Natural killer cell treated with Interleukin-12 subunit alpha and Interleukin-12 subunit beta and Interleukin-15 and Interleukin-18, amount 100 ng/mL, for 72 hours (primary cell): ENCODE results near the gene THEM4. TPM values are rescaled to one million over a fixed set of nuclear protein-coding genes. Genes with fewer than 3 reads are reported as not detected.

ENCODE experiments used
- ATAC-seq, 2 donors: fragments of 150-1000 bp; cut with Tn5 transposase in 1 of 2; sonication (Bioruptor Pico), chemical (Tn5 transposase) in 1 of 2; 2 replicates each; pipeline ENCODE4 v1.10.0; 2021
- DNase-seq: peaks from one replicate; pipeline ENCODE4 v3.0.0; 2022; ENCODE audit warnings: low spot score
- H3K27ac Mint-ChIP-seq, 2 donors: 1 replicate in 1 of 2; 2 replicates in 1 of 2; pipeline ENCODE4 v1.8.0; 2022; ENCODE audit warnings: mixed read lengths in 2 of 2, mild to moderate bottlenecking in 1 of 2, moderate library complexity in 1 of 2
- H3K27me3 Mint-ChIP-seq, 2 donors: 1 replicate in 1 of 2; 2 replicates in 1 of 2; pipeline ENCODE4 v1.8.0; 2022; ENCODE audit warnings: mixed read lengths in 2 of 2
- H3K36me3 Mint-ChIP-seq: one replicate; pipeline ENCODE4 v1.8.0; 2022; ENCODE audit warnings: mixed read lengths
- H3K4me1 Mint-ChIP-seq, 2 donors: 1 replicate in 1 of 2; 2 replicates in 1 of 2; pipeline ENCODE4 v1.8.0; 2022; ENCODE audit warnings: low read depth in 2 of 2, mixed read lengths in 2 of 2, mild to moderate bottlenecking in 1 of 2
- H3K4me3 Mint-ChIP-seq: one replicate; pipeline ENCODE4 v1.8.0; 2022; ENCODE audit warnings: mixed read lengths
- H3K9me3 Mint-ChIP-seq: 2 replicates; pipeline ENCODE4 v1.8.0; 2022; ENCODE audit warnings: mixed read lengths
- total RNA-seq, 2 donors: library from RNA; stranded (reverse); gene quantifications; one replicate each; pipeline ENCODE4 v1.2.3, GENCODE V29; 2022

Gene THEM4
- total RNA-seq, 2 donors from 2014 or later: 17.0 to 19.6 TPM

GRCh38 chr1:151943591-151943990 lies 34.3 kb upstream of the THEM4 start:
- Mint-ChIP-seq H3K27me3 (peaks cover 0 to 3% of the 10 kb centered on the region in 2 donors), H3K9me3 (no peaks in the 10 kb centered on the region), H3K4me1 (peaks cover 25 to 40% of the 10 kb centered on the region in 2 donors), H3K27ac (no peak overlapping the region), H3K4me3 (no peak overlapping the region), H3K36me3 (no peaks in the 10 kb centered on the region)
- DNase-seq: no peak
- no peak for ATAC-seq

- Mint-ChIP-seq H3K4me3 (no peak overlapping the region), H3K27ac (no peak overlapping the region), H3K4me1 (peaks cover 25 to 40% of the 10 kb centered on the region in 2 donors), H3K27me3 (peaks cover 0 to 3% of the 10 kb centered on the region in 2 donors), H3K36me3 (no peaks in the 10 kb centered on the region), H3K9me3 (no peaks in the 10 kb centered on the region)
- ATAC-seq (no peak), DNase-seq (no peak)
Observed at GRCh38 chr1:151942882-151943281, 33.6 kb upstream of the THEM4 start.

GRCh38 chr1:151940541-151940940 lies 31.2 kb upstream of the THEM4 start:
- DNase-seq (no peak), ATAC-seq (no peak)
- Mint-ChIP-seq H3K27ac (peak overlapping the region in 1 of 2 donors; percentile 70), H3K36me3 (no peaks in the 10 kb centered on the region), H3K9me3 (no peaks in the 10 kb centered on the region), H3K4me1 (peaks cover 11 to 25% of the 10 kb centered on the region in 2 donors), H3K4me3 (no peak overlapping the region), H3K27me3 (peaks cover 0 to 3% of the 10 kb centered on the region in 2 donors)

DNA sequence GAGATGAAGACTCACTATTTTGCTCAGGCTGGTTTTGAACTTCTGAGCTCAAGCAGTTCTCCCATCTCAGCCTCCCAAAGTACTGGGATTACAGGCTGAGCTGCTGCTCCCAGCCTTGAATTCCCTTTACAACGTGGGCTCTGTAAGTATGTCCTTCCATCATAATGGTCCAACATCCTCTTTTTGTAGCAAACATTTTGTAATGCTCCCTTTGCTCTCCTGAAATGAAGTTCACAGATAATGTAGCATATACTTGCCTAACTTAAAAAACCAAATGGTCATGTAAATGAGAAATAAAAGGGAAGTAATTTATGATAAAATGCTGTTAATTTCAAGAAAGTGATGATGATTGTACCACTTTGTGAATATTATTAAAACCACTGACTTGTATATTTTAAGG lies 30.5 kb upstream of the THEM4 start:
- Mint-ChIP-seq H3K27me3 (peaks cover 0 to 7% of the 10 kb centered on the region in 2 donors), H3K4me3 (no peak overlapping the region), H3K9me3 (no peaks in the 10 kb centered on the region), H3K36me3 (no peaks in the 10 kb centered on the region), H3K27ac (no peak overlapping the region), H3K4me1 (peaks cover 4 to 17% of the 10 kb centered on the region in 2 donors)
- ATAC-seq: no peak
- DNase-seq: no peak

- no peaks in the 10 kb centered on the region for H3K9me3 Mint-ChIP-seq
- H3K27ac Mint-ChIP-seq: no peak overlapping the region
- no peak overlapping the region for H3K4me3 Mint-ChIP-seq
- ATAC-seq (no peak), DNase-seq (no peak)
- peaks cover 0 to 8% of the 10 kb centered on the region in 2 donors for H3K27me3 Mint-ChIP-seq
- no peaks in the 10 kb centered on the region for H3K36me3 Mint-ChIP-seq
- peaks cover 4 to 11% of the 10 kb centered on the region in 2 donors for H3K4me1 Mint-ChIP-seq
Observed at GRCh38 chr1:151939141-151939540, 29.8 kb upstream of the THEM4 start.

DNA sequence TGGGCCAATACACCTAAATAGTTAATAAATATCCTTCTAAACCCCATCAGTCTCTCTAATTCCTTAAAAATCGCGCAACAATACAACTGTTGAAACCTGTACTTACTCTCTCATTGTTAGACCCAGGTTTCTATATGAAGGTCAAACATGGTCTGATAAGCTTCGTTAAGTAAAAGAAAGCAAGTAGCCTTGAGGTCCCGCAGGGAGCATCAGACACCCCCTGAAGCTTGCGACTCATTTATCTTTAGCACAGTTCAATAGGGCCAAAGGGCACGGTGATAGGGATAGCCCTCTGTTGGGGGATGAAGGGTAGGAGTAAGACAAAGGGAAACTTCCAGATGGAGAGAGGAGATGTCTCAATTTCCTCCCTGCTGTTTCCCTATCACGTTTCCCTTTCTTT lies 27.3 kb upstream of the THEM4 start:
- H3K4me3 Mint-ChIP-seq: no peak overlapping the region
- no peak overlapping the region for H3K27ac Mint-ChIP-seq
- H3K27me3 Mint-ChIP-seq: peaks cover 0 to 12% of the 10 kb centered on the region in 2 donors
- DNase-seq (no peak), ATAC-seq (no peak)
- H3K36me3 Mint-ChIP-seq: no peaks in the 10 kb centered on the region
- no peaks in the 10 kb centered on the region for H3K9me3 Mint-ChIP-seq
- H3K4me1 Mint-ChIP-seq: peaks cover 4 to 11% of the 10 kb centered on the region in 2 donors

DNA sequence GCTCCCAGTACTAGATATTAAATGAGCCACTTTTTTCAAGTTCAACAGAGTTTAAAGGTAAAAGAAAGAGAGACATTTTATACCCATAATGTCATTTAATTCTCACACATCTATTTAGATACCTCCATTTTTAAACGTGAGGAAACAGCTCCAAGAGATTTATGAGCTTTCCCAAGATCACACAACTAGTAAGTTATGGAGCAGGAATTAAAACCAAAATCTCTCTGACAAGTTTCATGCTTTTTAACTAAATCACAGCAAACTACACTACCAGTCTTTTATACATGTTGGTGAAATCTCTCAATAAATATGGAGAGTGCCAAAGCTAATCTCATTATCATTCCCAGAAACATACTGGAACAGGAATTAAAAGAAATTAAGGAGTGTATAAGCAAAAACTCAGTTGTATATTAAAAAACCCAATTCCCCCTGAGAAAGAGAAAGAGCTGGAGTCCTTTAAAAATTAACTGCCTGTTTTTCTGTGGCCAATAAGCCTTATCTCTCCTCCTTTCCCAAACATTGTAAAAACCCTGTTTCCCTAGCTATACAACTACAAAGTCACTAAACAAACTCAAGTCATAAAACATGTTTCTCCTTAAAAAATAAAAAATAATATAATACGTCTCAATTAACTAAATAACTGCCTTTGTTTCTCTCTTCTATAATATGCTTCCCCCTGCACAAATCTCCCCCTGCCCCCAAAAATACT lies 26.7 kb upstream of the THEM4 start:
- ATAC-seq (no peak), DNase-seq (no peak)
- Mint-ChIP-seq H3K4me3 (no peak overlapping the region), H3K9me3 (no peaks in the 10 kb centered on the region), H3K36me3 (no peaks in the 10 kb centered on the region), H3K27ac (no peak overlapping the region), H3K27me3 (peaks cover 0 to 9% of the 10 kb centered on the region in 2 donors), H3K4me1 (peaks cover under 1 to 5% of the 10 kb centered on the region in 2 donors)

GRCh38 chr1:151935154-151935553 lies 25.8 kb upstream of the THEM4 start:
- H3K36me3 Mint-ChIP-seq: no peaks in the 10 kb centered on the region
- H3K4me1 Mint-ChIP-seq: no peaks in the 10 kb centered on the region
- DNase-seq: no peak
- H3K9me3 Mint-ChIP-seq: no peaks in the 10 kb centered on the region
- no peak for ATAC-seq
- peaks cover 0 to 9% of the 10 kb centered on the region in 2 donors for H3K27me3 Mint-ChIP-seq
- no peak overlapping the region for H3K27ac Mint-ChIP-seq
- H3K4me3 Mint-ChIP-seq: no peak overlapping the region

DNA sequence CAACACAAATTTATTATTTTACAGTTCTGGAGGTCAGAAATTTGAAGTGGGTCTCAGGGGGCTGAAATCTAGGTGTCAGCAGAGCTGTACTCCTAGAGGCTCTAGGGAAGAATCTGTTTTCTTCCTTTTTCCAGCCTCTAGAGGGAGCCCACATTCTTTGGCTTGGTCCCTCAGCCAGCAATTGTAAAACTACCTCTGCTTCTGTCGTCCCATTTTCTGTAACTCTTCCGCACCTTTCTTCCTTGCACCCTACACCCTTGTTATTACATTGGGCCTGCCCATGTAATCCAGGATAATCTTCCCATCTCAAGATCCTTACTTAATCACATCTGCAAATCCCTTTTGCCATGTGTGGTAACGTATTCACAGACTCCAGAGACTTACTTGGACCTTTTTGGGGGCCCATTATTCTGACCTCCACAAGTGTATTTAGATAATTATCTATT lies 24.8 kb upstream of the THEM4 start:
- H3K27ac Mint-ChIP-seq: no peak overlapping the region
- H3K36me3 Mint-ChIP-seq: no peaks in the 10 kb centered on the region
- DNase-seq (no peak), ATAC-seq (peak; percentile 73 to 74)
- H3K4me1 Mint-ChIP-seq: no peaks in the 10 kb centered on the region
- no peaks in the 10 kb centered on the region for H3K9me3 Mint-ChIP-seq
- no peak overlapping the region for H3K4me3 Mint-ChIP-seq
- H3K27me3 Mint-ChIP-seq: peaks cover 0 to 9% of the 10 kb centered on the region in 2 donors

DNA sequence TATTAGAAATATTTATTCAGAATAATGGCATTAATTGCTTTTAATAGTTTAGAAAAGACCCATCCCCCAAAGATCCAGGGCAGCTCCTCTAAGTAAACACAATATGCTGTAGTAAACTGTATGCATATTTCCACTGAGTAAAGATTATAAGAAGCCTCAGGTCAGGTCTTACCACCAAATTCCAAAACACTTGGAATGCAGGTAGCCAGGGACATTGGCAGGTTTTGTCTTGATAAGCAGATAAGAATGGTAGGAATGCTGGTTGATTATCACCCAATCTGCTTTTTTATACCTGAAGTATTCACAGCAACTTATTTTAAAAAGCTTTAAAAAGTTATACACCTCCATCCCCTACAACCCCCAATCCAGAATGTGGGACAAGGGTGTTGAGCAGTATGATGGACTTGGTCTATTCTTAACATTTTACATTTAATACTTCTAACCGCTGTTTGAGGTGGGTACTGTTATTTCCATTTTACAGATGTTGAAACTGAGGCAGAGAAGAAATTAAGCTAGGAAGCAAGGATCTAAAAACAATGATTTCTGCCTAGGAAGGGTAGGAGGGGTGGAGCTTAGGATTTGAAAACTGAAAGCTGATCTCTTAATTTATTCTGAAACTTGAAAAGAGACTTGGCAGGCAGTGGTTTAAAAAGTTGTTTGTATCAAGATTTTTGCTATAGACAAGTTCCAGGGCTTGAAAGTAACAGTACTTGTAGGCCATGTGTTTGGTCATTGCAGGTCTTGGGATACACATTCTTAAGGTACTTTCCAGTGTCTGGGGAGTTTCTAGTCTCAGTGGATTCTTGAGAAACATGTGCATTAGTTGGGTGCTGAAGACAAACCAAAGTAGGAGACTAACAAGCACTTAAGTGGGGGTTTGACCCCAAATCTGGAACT lies 15.6 kb upstream of the THEM4 start:
- Mint-ChIP-seq H3K27ac (peak overlapping the region in 1 of 2 donors; percentile 66), H3K4me3 (no peak overlapping the region), H3K36me3 (no peaks in the 10 kb centered on the region), H3K4me1 (peaks cover 6 to 13% of the 10 kb centered on the region in 2 donors), H3K9me3 (no peaks in the 10 kb centered on the region), H3K27me3 (peaks cover 0 to 8% of the 10 kb centered on the region in 2 donors)
- ATAC-seq (no peak), DNase-seq (no peak)

DNA sequence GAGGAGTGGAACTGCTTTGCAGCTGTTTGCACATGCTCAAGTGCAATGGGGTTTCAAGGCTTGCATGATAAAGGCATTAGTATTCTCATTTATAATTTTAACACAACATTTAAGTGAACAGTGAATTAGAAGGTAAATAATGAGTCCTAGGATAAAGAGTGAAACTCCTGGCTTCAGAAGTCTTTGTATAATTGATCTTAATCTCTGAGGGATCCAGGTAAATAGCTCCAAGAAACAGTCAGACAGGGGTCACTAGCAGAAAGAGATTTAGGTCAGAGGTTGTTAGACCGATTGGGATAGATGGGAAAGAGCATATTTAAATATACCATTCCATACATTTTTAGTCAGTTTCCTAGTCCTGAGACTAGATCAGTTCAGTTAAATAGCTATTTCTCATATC lies 14.1 kb upstream of the THEM4 start:
- Mint-ChIP-seq H3K4me1 (peaks cover 6 to 13% of the 10 kb centered on the region in 2 donors), H3K36me3 (no peaks in the 10 kb centered on the region), H3K27me3 (peaks cover 0 to 8% of the 10 kb centered on the region in 2 donors), H3K9me3 (no peaks in the 10 kb centered on the region), H3K4me3 (no peak overlapping the region), H3K27ac (no peak overlapping the region)
- no peak for DNase-seq
- ATAC-seq: no peak

DNA sequence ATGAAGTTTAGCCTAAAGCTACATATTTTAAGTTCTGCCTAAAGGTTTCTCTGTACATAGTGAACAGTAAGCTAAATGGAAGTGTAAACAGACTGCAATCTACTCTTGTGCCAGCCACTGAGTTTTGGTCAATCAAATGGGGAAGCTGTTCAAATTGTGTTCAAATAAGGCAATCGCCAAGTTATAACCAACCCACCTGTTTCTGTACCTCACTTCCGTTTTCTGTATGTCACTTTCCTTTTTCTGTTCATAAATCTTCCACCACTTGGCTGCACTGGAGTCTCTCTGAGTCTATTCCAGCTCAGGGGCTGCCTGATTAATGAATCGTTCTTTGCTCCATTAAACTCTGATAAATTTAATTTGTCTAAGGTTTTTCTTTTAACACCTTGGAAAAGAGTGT lies 10.8 kb upstream of the THEM4 start:
- H3K9me3 Mint-ChIP-seq: no peaks in the 10 kb centered on the region
- peaks cover 3 to 9% of the 10 kb centered on the region in 2 donors for H3K4me1 Mint-ChIP-seq
- ATAC-seq (no peak), DNase-seq (no peak)
- H3K27ac Mint-ChIP-seq: no peak overlapping the region
- peaks cover 0 to 5% of the 10 kb centered on the region in 2 donors for H3K27me3 Mint-ChIP-seq
- no peaks in the 10 kb centered on the region for H3K36me3 Mint-ChIP-seq
- no peak overlapping the region for H3K4me3 Mint-ChIP-seq

- peaks cover 0 to 5% of the 10 kb centered on the region in 2 donors for H3K4me1 Mint-ChIP-seq
- H3K27me3 Mint-ChIP-seq: peaks cover 0 to 5% of the 10 kb centered on the region in 2 donors
- H3K36me3 Mint-ChIP-seq: no peaks in the 10 kb centered on the region
Observed at GRCh38 chr1:151918819-151919610, 9.7 kb upstream of the THEM4 start.

More at GRCh38 chr1:151918819-151919610, 9.7 kb upstream of the THEM4 start:
- ATAC-seq: no peak
- Mint-ChIP-seq H3K4me3 (no peak overlapping the region), H3K27ac (no peak overlapping the region), H3K9me3 (no peaks in the 10 kb centered on the region)
- DNase-seq: no peak
